T47D (cell line): ENCODE data around the gene UMODL1.
A peak's percentile ranks its signal among the peaks of the same experiment; 100 is the strongest.

Source experiments
- DNase-seq, 2 experiments: peaks; one replicate each; pipeline versions ENCODE4 v3.0.0 to v3.0.0-alpha.2; 2011 to 2012; ENCODE audit warnings: low read depth in 1 of 2, low spot score in 1 of 2
- JUND ChIP-seq: IDR thresholded peaks from 2 replicates; pipeline ENCODE4 v1.6.1; 2012; ENCODE audit warnings: low read depth
- in situ Hi-C: cut with HindIII; loops from 2 replicates; pipeline ENCODE4 v1.10.0; 2016; ENCODE audit warnings: low sequenced_read_pairs, low pct_unique_long_range_greater_than_20kb

UMODL1 gene

GRCh38 chr21:42140196-42140934 lies 69.2 kb downstream of the UMODL1 start:
- DNase-seq, result no peak
- in situ Hi-C loops, result no loop called here
- no peak for TF ChIP-seq JUND

GRCh38 chr21:42141643-42142042 lies 70.5 kb downstream of the UMODL1 start:
- TF ChIP-seq JUND, result no peak
- in situ Hi-C loops, result no loop called here
- DNase-seq, result no peak

GRCh38 chr21:42142141-42142540 lies 71.0 kb downstream of the UMODL1 start:
- DNase-seq, result no peak
- in situ Hi-C loops, result no loop called here
- no peak for TF ChIP-seq JUND

- DNase-seq, result no peak
- in situ Hi-C loops, result no loop called here
- TF ChIP-seq JUND, result no peak
These were observed 71.5 kb downstream of the UMODL1 start for GRCh38 chr21:42142627-42143026.

- TF ChIP-seq JUND, result no peak
- in situ Hi-C loops, result no loop called here
- no peak for DNase-seq
These were observed 72.0 kb downstream of the UMODL1 start for GRCh38 chr21:42143111-42143510.

GRCh38 chr21:42144221-42144620 lies 73.1 kb downstream of the UMODL1 start:
- no peak for DNase-seq
- no peak for TF ChIP-seq JUND
- in situ Hi-C loops, result no loop called here

GRCh38 chr21:42144679-42145568 lies 73.8 kb downstream of the UMODL1 start:
- DNase-seq, result no peak
- in situ Hi-C loops, result no loop called here
- no peak for TF ChIP-seq JUND

GRCh38 chr21:42145569-42146272 lies 74.6 kb downstream of the UMODL1 start:
- DNase-seq, result peak; percentile 77 to 95
- no peak for TF ChIP-seq JUND
- in situ Hi-C loops, result no loop called here

GRCh38 chr21:42146273-42146805 lies 75.2 kb downstream of the UMODL1 start:
- TF ChIP-seq JUND, result no peak
- DNase-seq, result no peak
- in situ Hi-C loops, result no loop called here

- in situ Hi-C loops, result no loop called here
- no peak for DNase-seq
- no peak for TF ChIP-seq JUND
These were observed 75.7 kb downstream of the UMODL1 start for GRCh38 chr21:42146821-42147220.

GRCh38 chr21:42147386-42148020 lies 76.4 kb downstream of the UMODL1 start:
- no peak for TF ChIP-seq JUND
- in situ Hi-C loops, result no loop called here
- no peak for DNase-seq

GRCh38 chr21:42148097-42148496 lies 77.0 kb downstream of the UMODL1 start:
- DNase-seq, result no peak
- in situ Hi-C loops, result no loop called here
- no peak for TF ChIP-seq JUND

- no peak for TF ChIP-seq JUND
- no peak for DNase-seq
- in situ Hi-C loops, result no loop called here
These were observed 77.5 kb downstream of the UMODL1 start for GRCh38 chr21:42148584-42148983.
